SH-SY5Y (cell line): ENCODE measurements around the gene CD44.

ENCODE experiments used
- GATA2 ChIP-seq: IDR thresholded peaks from 2 replicates; pipeline ENCODE4 v1.6.1; 2011; ENCODE audit warnings: mild to moderate bottlenecking, low read depth, low read length
- GATA3 ChIP-seq: IDR thresholded peaks from 2 replicates; pipeline ENCODE4 v1.6.1; 2011; ENCODE audit warnings: low read depth, mild to moderate bottlenecking, low read length, moderate library complexity

GRCh38 chr11:35197292-35197691, 58.3 kb downstream of the CD44 start:
- TF ChIP-seq GATA3 (no peak), GATA2 (no peak)
